T-helper 9 cell (primary cell): Measurements from ENCODE around the gene PROK1.

Source experiments
- DNase-seq: peaks from one replicate; pipeline ENCODE4 v3.0.0-alpha.2; 2020

PROK1 gene

GRCh38 chr1:110466646-110467280 lies 15.8 kb downstream of the PROK1 start:
- DNase-seq, result no peak

GRCh38 chr1:110471131-110471530 lies 20.2 kb downstream of the PROK1 start:
- DNase-seq, result no peak

- no peak for DNase-seq
These were observed 21.6 kb downstream of the PROK1 start for GRCh38 chr1:110472546-110472945.

GRCh38 chr1:110474444-110474843 lies 23.5 kb downstream of the PROK1 start:
- DNase-seq, result no peak

- no peak for DNase-seq
These were observed 24.5 kb downstream of the PROK1 start for GRCh38 chr1:110475362-110476027.

GRCh38 chr1:110476028-110476765 lies 25.2 kb downstream of the PROK1 start:
- DNase-seq, result no peak

- DNase-seq, result no peak
These were observed 26.1 kb downstream of the PROK1 start for GRCh38 chr1:110477041-110477440.

GRCh38 chr1:110477445-110477957 lies 26.6 kb downstream of the PROK1 start:
- DNase-seq, result no peak

- DNase-seq, result no peak
These were observed 27.2 kb downstream of the PROK1 start for GRCh38 chr1:110477967-110478640.

GRCh38 chr1:110478886-110479285 lies 27.9 kb downstream of the PROK1 start:
- DNase-seq, result no peak

GRCh38 chr1:110480356-110481096 lies 29.6 kb downstream of the PROK1 start:
- DNase-seq, result no peak

- DNase-seq, result no peak
These were observed 31.1 kb downstream of the PROK1 start for GRCh38 chr1:110481968-110482623.

- no peak for DNase-seq
These were observed 31.8 kb downstream of the PROK1 start for GRCh38 chr1:110482662-110483307.

- DNase-seq, result no peak
These were observed 32.3 kb downstream of the PROK1 start for GRCh38 chr1:110483308-110483685.

GRCh38 chr1:110484801-110485200 lies 33.9 kb downstream of the PROK1 start:
- no peak for DNase-seq

GRCh38 chr1:110485725-110486124 lies 34.8 kb downstream of the PROK1 start:
- no peak for DNase-seq

- DNase-seq, result no peak
These were observed 36.8 kb downstream of the PROK1 start for GRCh38 chr1:110487726-110488125.

GRCh38 chr1:110488161-110488560 lies 37.2 kb downstream of the PROK1 start:
- no peak for DNase-seq

- DNase-seq, result no peak
These were observed 37.9 kb downstream of the PROK1 start for GRCh38 chr1:110488867-110489266.

GRCh38 chr1:110489406-110489805 lies 38.5 kb downstream of the PROK1 start:
- DNase-seq, result no peak

- DNase-seq, result no peak
These were observed 39.1 kb downstream of the PROK1 start for GRCh38 chr1:110489973-110490542.
